ENCODE results near the gene GDF11.

The GDF11 gene

DNA sequence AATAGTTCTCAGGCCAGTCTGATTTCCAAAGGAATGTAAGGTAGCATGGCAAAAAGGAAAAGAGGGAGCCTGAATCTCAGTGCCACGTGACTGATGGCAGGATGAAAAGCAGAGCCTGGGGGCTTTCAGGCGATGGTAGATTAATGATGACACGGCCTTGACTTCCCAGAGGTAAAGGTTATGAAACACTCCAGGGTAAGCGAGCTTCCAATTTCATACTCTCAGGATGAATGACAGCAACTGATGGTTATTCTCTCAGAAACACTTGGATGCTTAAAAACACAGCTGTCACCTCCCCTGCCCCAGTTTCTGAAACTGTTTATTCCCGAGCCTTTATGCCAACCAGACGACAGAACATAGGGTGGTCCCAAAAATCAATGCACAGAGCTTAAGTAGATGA, 28.8 kb downstream of the GDF11 start:
- H3K4me3 ChIP-seq (ENCODE audit: low read length): no peak overlapping the region
- peaks cover 56% of the 10 kb centered on the region for H3K36me3 ChIP-seq (ENCODE audit: insufficient read depth, low read length)

DNA sequence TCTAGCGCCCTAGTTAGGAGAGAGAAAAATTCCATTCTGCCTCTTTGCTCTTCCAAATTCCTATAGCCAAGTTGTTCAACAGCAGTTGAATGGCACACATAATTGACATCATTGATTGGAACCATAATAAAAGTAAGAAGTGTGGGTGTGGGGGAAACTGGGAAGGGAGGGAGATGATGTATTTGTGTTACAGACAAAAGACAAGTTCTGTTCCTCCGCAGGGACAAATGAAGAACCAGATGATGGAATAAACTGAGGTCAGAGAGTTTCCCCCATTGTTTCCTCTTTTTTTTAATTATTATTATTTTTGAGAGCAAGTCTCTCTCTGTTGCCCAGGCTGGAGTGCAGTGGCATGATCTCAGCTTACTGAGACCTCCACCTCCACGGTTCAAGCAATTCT, 34.9 kb downstream of the GDF11 start:
- H3K27me3 ChIP-seq (ENCODE audit: insufficient read depth, low read length): no peaks in the 10 kb centered on the region

More for the DNA sequence above, 28.8 kb downstream of the GDF11 start:
- H3K4me1 ChIP-seq (ENCODE audit: insufficient read depth, low read length): peaks cover under 1% of the 10 kb centered on the region
- no peaks in the 10 kb centered on the region for H3K9me3 ChIP-seq (ENCODE audit: low read length)
- H2AFZ ChIP-seq (ENCODE audit: low read depth, low read length): no peak overlapping the region
- H3K27me3 ChIP-seq (ENCODE audit: insufficient read depth, low read length): no peaks in the 10 kb centered on the region

DNA sequence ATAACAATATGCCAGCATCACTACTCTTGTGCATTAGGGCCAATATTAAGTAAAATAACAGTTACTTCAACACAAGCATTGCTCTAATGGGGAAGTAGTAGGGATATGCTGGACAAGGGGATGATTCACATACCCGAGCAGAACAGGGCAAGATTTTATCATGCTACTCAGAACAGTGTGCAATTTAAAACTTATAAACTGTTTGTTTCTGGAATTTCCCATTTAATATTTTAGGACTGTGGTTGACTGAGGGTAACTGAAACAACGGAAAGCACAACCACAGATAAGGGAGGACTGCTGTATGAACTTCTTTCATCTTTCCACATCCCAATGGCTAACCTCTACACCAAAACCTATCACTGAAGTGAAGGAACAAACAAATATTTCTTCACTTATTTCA, 37.8 kb downstream of the GDF11 start:
- H3K9me3 ChIP-seq (ENCODE audit: low read length): no peaks in the 10 kb centered on the region
- no peak overlapping the region for H3K4me3 ChIP-seq (ENCODE audit: low read length)
- no peaks in the 10 kb centered on the region for H3K27me3 ChIP-seq (ENCODE audit: insufficient read depth, low read length)
- peaks cover 86% of the 10 kb centered on the region for H3K36me3 ChIP-seq (ENCODE audit: insufficient read depth, low read length)
- no peak overlapping the region for H2AFZ ChIP-seq (ENCODE audit: low read depth, low read length)
- H3K4me1 ChIP-seq (ENCODE audit: insufficient read depth, low read length): no peaks in the 10 kb centered on the region

More for the DNA sequence above, 34.9 kb downstream of the GDF11 start:
- Histone ChIP-seq H3K36me3 (ENCODE audit: insufficient read depth, low read length) (peaks cover 70% of the 10 kb centered on the region), H3K4me1 (ENCODE audit: insufficient read depth, low read length) (no peaks in the 10 kb centered on the region), H3K4me3 (ENCODE audit: low read length) (no peak overlapping the region), H3K9me3 (ENCODE audit: low read length) (no peaks in the 10 kb centered on the region), H2AFZ (ENCODE audit: low read depth, low read length) (no peak overlapping the region)

DNA sequence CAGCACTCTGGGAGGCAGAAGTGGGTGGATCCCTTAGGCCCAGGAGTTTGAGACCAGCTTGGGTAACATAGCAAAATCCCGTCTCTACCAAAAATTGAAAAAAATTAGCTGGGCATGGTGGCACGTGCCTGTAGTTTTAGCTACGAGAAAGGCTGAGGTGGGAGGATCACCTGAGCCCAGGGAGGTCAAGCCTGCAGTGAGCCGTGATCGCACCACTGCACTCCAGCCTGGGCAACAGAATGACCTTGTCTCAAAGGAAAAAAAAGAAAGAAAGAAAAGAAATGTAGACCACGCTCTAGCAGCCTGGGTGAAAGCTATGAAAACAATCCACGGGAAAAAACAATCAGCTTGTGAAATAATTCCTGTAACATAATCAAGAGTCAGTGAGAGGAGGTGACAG, 45.6 kb downstream of the GDF11 start:
- H3K9me3 ChIP-seq (ENCODE audit: low read length): no peaks in the 10 kb centered on the region
- peaks cover 84% of the 10 kb centered on the region for H3K36me3 ChIP-seq (ENCODE audit: insufficient read depth, low read length)
- no peak overlapping the region for H3K4me3 ChIP-seq (ENCODE audit: low read length)
- H2AFZ ChIP-seq (ENCODE audit: low read depth, low read length): no peak overlapping the region
- no peaks in the 10 kb centered on the region for H3K27me3 ChIP-seq (ENCODE audit: insufficient read depth, low read length)
- no peaks in the 10 kb centered on the region for H3K4me1 ChIP-seq (ENCODE audit: insufficient read depth, low read length)

DNA sequence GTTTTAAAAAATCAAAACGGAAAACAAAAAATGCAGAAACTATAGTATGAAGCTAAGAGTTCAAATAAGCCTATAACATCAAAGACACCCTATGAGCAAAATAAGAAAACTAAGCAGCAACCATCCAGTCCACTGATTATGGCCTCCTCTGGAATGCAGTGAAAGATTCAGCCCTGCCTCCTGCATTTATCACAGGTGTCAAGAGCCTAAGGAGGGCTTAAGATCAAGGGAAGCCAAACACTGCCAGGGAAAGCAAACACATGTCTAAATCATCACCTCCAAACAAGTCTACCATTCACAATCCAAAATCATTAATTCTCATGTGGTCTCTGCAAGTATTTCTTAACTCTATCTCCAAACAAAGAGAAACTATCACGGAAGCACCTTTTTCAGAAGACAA, 46.2 kb downstream of the GDF11 start:
- Histone ChIP-seq H2AFZ (ENCODE audit: low read depth, low read length) (no peak overlapping the region), H3K4me1 (ENCODE audit: insufficient read depth, low read length) (no peaks in the 10 kb centered on the region), H3K9me3 (ENCODE audit: low read length) (no peaks in the 10 kb centered on the region), H3K4me3 (ENCODE audit: low read length) (no peak overlapping the region), H3K27me3 (ENCODE audit: insufficient read depth, low read length) (no peaks in the 10 kb centered on the region), H3K36me3 (ENCODE audit: insufficient read depth, low read length) (peaks cover 84% of the 10 kb centered on the region)

DNA sequence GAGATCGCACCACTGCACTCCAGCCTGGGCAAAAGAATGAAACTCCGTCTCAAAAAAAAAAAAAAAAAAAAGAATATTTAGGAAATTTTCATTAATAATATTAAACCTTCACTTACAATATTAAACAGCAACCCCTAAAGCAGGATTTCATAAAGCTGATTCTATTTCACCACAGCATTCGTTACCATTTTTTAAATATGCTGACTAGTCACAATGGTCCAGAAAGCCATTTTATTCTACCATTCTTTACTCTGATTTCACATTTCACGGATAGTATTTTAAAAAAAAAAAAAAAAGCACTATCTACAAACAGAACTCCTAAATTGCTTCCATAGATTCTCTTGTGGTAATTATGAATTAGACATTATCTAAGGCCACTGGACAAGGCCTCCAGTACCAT, 47.0 kb downstream of the GDF11 start:
- Histone ChIP-seq H3K9me3 (ENCODE audit: low read length) (no peaks in the 10 kb centered on the region), H3K36me3 (ENCODE audit: insufficient read depth, low read length) (peaks cover 84% of the 10 kb centered on the region), H2AFZ (ENCODE audit: low read depth, low read length) (no peak overlapping the region), H3K27me3 (ENCODE audit: insufficient read depth, low read length) (no peaks in the 10 kb centered on the region), H3K4me1 (ENCODE audit: insufficient read depth, low read length) (no peaks in the 10 kb centered on the region), H3K4me3 (ENCODE audit: low read length) (no peak overlapping the region)

DNA sequence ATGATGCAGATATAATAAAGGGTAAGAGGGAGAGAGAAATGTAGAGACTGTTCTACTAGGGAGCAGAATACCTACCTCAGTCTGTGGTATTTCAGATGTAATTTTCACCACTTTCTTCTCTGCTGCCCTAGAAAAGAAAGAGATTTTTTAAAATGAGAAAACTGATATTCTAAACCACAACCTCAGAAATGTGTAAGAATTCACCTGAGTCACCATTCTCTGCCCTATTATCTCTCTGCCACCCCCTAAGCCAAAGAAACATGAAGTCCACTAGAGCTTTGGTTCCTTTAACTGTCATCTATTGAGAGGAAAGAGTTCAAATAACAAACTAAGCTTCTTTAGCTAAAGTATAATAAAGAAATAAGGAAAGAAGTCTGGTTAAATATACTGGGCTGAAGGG, 53.0 kb downstream of the GDF11 start:
- Histone ChIP-seq H3K36me3 (ENCODE audit: insufficient read depth, low read length) (peaks cover 88% of the 10 kb centered on the region), H3K4me3 (ENCODE audit: low read length) (no peak overlapping the region), H2AFZ (ENCODE audit: low read depth, low read length) (no peak overlapping the region), H3K27me3 (ENCODE audit: insufficient read depth, low read length) (no peaks in the 10 kb centered on the region), H3K9me3 (ENCODE audit: low read length) (no peaks in the 10 kb centered on the region), H3K4me1 (ENCODE audit: insufficient read depth, low read length) (no peaks in the 10 kb centered on the region)

DNA sequence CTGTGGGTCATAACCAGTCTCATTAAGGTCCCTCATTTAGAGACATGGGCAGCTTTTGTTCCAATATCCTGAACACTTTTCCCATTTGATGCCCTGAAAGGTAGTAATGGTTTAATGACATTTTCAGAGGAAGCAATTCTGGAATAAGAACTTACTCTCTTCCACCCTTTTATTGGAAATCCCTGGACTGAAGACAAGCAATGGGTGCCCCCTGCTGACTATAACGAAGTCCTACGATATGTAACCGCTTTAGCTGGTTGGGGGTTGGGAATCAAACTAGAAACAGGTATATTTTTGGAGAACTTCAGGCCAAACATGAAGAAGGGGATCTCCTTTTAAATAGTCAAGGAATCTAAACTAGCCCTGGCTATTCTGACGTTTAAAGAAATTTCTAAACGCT, 54.1 kb downstream of the GDF11 start:
- Histone ChIP-seq H3K27me3 (ENCODE audit: insufficient read depth, low read length) (no peaks in the 10 kb centered on the region), H3K36me3 (ENCODE audit: insufficient read depth, low read length) (peaks cover 90% of the 10 kb centered on the region), H3K4me1 (ENCODE audit: insufficient read depth, low read length) (no peaks in the 10 kb centered on the region), H3K9me3 (ENCODE audit: low read length) (no peaks in the 10 kb centered on the region), H2AFZ (ENCODE audit: low read depth, low read length) (no peak overlapping the region), H3K4me3 (ENCODE audit: low read length) (no peak overlapping the region)

DNA sequence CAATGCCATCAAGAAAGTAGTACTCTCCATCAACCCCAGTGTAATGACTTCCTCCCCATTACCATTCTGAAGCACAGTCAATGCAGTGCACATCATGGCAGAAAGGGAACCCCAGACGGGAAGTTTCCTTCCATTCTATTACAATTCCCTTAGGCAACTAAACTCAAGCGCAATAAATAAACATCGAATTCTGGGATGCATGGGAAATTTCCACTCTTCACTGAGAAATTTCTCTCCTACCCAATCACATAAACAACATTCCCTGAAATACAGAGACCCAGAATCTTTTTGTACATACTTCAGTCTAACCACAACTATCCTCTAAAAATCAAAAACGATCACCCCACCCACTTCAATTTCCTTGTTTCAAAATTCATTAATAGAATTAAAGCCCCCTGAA, 54.6 kb downstream of the GDF11 start:
- Histone ChIP-seq H3K9me3 (ENCODE audit: low read length) (no peaks in the 10 kb centered on the region), H3K36me3 (ENCODE audit: insufficient read depth, low read length) (peaks cover 86% of the 10 kb centered on the region)

More for the DNA sequence above, 54.6 kb downstream of the GDF11 start:
- H3K4me1 ChIP-seq (ENCODE audit: insufficient read depth, low read length): no peaks in the 10 kb centered on the region
- no peak overlapping the region for H2AFZ ChIP-seq (ENCODE audit: low read depth, low read length)
- no peak overlapping the region for H3K4me3 ChIP-seq (ENCODE audit: low read length)
- H3K27me3 ChIP-seq (ENCODE audit: insufficient read depth, low read length): no peaks in the 10 kb centered on the region

Measured in neuron (in vitro differentiated cells).